Limb (tissue), 2 donors: ENCODE data around the gene ENAH.
"Not testable (repeated sequence)": the region's sequence is repeated elsewhere in the genome, so short reads cannot be mapped to it uniquely, and the experiment has no call there.

Source experiments
- DNase-seq, 2 donors: peaks; one replicate each; pipeline ENCODE4 v3.0.0-alpha.2; 2016; ENCODE audit errors: extremely low spot score in 2 of 2

The ENAH gene

GRCh38 chr1:225650179-225650578 lies 2.7 kb downstream of the ENAH start:
- no peak for DNase-seq

- DNase-seq: no peak
Measured at GRCh38 chr1:225645194-225645895, 7.6 kb downstream of the ENAH start.

DNA sequence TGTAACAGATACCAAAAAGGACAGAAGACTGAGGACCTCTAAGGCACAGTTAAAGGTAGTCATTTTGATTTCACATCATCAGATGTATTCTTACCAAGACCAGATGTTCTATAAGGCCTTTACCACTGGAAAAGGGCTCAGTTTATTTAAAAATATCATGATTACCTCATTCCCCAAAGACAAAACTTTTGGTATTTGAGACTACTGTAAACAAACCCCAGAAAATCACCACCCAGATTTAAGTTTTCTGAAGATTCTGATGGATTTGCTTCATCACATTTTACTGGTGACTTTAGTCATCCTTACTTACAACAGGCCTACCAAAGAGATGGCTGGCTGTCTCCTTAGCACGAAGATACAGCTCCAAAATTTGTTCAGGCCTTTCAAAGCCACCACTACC lies 8.3 kb downstream of the ENAH start:
- no peak for DNase-seq

DNA sequence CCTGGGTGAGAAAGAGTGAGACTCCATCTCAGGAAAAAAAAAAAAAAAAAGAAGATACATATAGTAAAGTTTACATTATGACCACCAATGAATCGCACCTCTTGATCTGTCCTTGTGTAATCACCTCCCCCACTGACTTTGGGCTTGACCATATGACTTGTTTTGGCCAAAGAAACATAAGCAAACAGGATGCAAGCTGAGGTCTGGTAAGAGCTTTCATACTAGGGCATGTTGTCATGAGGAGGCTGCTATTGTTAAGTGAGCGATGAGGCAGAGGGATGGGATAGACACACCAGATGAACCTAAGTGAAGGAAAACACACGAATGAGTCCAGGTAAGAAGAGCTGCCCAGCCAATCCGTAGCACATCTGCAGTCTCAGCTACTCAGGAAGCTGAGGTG lies 10.7 kb downstream of the ENAH start:
- DNase-seq: no peak

DNA sequence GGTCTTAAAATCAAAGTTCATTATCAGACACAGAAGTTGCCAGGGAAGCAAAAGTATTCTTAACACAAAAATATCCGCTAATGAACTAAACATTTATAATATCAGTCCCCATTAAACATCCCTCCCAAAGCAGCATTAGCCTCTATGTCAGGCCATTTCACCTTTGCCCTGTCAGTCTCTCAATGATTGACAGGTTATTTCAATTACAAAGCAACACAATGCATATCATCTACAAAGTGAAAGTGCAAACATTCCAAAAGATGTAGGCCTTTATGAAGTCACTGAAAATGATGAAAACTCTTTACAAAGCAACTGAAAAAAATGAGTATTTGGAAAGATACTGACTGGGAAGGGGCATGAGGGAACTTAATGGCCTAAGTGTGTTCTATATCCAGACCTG lies 14.1 kb downstream of the ENAH start:
- no peak for DNase-seq

DNA sequence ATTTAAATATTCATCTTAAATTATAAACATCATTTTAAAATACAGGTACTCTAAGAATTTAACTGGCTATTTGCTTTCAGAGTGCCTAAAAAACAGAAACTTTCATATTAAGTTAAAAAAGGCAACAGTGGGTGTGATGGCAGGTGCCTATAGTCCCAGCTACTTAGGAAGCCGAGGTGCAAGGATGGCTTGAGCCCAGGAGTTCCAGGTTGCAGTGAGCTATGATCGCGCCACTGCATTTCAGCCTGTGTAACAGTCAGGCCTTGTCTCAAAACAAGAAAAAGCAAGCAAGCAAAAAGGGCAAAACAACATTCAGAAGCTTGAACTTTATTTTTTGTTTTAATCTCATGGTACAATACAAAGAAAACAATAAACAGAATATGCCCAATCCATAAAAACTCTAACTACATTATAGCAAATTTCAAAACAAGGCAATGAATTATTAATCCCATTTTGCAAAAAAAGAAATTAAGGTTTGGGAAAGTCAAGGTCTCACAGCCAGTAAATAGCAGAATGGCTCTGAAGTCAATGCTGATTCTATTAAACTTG lies 15.2 kb downstream of the ENAH start:
- no peak for DNase-seq

DNA sequence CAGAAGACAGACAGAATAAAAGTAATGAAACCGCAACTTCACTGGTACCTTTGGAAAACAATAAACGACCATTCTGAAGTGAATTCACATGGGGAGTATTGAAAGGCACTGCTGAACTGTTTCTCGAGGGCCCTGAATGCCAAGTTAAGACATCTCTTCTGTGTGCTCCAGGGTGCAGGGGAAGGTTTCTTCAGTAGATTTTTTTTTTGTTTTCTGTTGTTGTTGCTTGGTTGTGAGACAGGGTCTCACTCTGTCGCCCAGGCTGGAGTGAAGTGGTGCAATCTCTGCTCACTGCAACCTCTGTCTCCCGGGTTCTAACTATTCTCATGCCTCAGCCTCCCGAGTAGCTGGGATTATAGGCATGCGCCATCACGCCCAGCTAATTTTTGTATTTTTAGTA lies 15.9 kb downstream of the ENAH start:
- not testable (repeated sequence) for DNase-seq

DNA sequence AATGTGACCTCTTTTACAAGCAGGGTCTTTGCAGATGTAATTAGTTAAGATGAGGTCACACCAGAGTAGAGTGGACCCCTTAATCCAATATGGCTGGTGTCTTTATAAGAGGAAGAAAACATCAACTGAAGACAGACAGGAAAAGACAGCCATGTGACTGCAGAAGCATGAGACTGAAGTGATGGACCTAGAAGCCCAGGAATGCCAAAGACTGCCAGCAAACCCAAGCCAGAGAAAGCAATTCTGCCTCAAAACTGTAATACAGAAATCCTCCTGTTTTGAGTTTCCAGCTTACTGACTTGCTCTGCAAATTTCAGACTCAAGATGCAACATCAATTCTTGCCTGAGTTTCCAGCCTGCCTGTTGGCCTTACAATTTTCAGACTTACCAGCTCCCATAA lies 17.3 kb downstream of the ENAH start:
- DNase-seq: no peak

DNA sequence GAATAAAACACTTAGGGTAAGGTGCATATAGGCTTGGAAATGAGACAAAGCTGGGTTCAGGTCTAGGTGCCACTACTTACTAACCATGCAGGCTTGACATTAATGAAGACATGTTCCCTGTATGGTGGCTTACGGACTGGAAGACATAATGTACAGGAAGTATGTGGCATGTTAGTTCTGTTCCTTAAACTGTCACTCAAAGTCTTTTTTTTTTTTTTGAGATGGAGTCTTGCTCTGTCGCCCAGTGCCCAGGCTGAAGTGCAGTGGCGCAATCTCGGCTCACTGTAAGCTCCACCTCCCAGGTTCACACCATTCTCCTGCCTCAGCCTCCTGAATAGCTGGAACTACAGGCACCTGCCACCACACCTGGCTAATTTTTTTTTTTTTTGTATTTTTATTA lies 20.1 kb downstream of the ENAH start:
- DNase-seq: not testable (repeated sequence)

- no peak for DNase-seq
Measured at GRCh38 chr1:225631021-225631663, 21.8 kb downstream of the ENAH start.

DNA sequence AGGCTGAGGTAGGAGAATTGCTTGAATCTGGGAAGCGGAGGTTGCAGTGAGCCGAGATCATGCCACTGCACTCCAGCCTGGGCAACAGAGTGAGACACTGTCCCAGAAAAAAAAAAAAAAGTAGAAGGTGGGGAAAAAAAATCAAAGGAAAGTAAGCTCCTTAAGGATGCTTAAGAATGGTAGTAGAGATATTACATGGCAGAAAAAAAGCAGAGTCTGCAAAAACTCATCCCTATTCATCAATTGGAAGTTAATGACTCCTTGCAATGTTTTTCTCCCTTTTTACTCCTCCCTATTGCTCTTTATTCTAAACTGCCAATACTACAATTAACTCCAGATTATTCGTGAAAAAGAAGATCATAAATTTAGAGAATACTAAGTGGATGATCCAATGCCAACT lies 23.4 kb downstream of the ENAH start:
- no peak for DNase-seq

GRCh38 chr1:225628794-225629193 lies 24.1 kb downstream of the ENAH start:
- not testable (repeated sequence) for DNase-seq

GRCh38 chr1:225627304-225627947 lies 25.5 kb downstream of the ENAH start:
- DNase-seq: no peak

- DNase-seq: no peak
Measured at GRCh38 chr1:225626698-225627097, 26.2 kb downstream of the ENAH start.

DNA sequence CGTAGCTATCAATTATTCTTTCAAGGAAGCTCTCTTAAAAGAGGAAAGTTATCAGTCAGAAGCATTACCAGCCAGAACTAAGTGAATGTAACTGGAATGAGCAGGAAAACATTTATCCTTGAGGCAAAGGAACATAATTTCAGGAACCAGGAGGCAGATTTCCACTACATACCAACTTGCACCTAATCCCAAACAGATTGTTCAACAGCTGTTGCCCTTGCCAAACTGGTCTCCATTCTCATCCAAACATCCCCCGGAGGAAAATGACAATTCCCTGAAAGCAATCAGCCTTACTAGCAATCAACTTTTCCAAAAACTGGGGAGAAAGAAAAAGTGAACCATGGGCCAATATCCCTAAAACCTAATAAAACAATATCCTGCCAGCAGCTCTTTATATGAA lies 35.0 kb downstream of the ENAH start:
- DNase-seq: no peak

- no peak for DNase-seq
Measured at GRCh38 chr1:225617479-225617878, 35.4 kb downstream of the ENAH start.

DNA sequence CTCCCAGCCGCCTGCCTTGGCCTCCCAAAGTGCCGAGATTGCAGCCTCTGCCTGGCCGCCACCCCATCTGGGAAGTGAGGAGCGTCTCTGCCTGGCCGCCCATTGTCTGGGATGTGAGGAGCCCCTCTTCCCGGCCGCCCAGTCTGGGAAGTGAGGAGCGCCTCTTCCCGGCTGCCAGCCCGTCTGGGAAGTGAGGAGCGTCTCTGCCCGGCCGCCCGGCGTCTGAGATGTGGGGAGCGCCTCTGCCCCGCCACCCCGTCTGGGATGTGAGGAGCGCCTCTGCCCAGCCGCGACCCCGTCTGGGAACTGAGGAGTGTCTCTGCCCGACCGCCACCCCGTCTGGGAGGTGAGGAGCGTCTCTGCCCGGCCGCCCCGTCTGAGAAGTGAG lies 37.5 kb downstream of the ENAH start:
- not testable (repeated sequence) for DNase-seq

GRCh38 chr1:225613006-225613405 lies 39.9 kb downstream of the ENAH start:
- DNase-seq: no peak

- DNase-seq: no peak
Measured at GRCh38 chr1:225612287-225612686, 40.6 kb downstream of the ENAH start.

DNA sequence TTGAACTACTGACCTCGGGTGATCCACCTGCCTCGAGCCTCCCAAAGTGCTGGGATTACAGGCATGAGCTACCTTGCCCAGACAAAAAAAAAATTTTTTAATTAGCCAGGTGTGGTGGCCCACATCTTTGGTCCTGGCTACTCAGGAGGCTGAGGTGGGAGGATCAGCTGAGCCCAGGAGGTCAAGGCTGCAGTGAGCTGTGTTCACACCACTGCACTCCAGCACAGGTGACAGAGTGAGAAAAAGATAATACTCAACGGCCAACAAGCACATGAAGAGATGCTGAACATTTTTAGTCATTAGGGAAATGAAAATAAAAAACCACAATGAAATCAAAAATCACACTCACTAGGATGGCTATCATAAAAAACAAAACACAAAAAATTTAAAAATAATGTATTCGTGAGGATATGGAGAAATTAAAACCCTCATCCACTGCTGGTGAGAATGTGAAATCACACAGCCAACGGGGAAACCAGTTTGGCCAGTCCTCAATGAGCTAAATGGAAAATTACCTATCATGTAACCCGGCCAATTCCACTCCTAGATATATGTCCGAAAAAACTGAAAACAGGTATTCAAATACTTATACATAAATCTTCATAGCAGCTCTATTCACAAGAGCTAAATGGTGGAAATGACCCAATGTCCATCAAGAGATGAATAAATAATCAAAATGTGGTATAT lies 41.2 kb downstream of the ENAH start:
- no peak for DNase-seq

DNA sequence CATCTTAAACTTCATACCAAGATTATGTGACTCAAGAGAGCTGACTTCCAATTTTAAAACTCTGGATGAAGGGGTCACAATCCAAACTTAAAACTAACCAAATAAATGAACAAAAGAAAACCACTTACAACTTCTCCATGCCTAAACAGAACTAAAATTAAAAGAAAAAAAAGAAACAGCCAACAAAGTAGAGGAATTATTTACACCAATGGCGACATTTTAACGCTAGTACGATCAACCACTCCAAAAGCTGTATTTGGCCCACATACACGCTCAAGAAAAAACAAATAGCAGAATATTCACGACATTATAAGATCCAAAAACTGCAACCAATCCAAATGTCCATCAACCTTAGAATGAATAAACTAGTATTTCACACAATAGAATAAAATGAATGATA lies 42.4 kb downstream of the ENAH start:
- DNase-seq: no peak
